IMR-90 (cell line): Measurements from ENCODE around the gene BAIAP2.

Experiments
- BHLHE40 ChIP-seq: fragments of 150-350 bp; IDR thresholded peaks from 2 replicates; pipeline ENCODE4 v1.6.1; 2016; ENCODE audit warnings: mild to moderate bottlenecking, low read depth, low read length
- CHD1 ChIP-seq: IDR thresholded peaks from 2 replicates; pipeline ENCODE4 v1.6.1; 2012; ENCODE audit warnings: low read depth, low read length, improper control_type of control experiment
- ELK1 ChIP-seq: fragments of 150-350 bp; IDR thresholded peaks from 2 replicates; pipeline ENCODE4 v1.6.1; 2016; ENCODE audit warnings: low read depth, mild to moderate bottlenecking, low read length, moderate library complexity, borderline replicate concordance
- FOS ChIP-seq: fragments of 150-350 bp; IDR thresholded peaks from 2 replicates; pipeline ENCODE4 v1.6.1; 2016; ENCODE audit warnings: low read depth, low read length
- MAFK ChIP-seq: IDR thresholded peaks from 2 replicates; pipeline ENCODE4 v1.6.1; 2012; ENCODE audit warnings: low read depth, low read length, improper control_type of control experiment
- MXI1 ChIP-seq: IDR thresholded peaks from 2 replicates; pipeline ENCODE4 v1.6.1; 2012; ENCODE audit warnings: low read depth, mild to moderate bottlenecking, low read length, moderate library complexity, borderline replicate concordance
- NFE2L2 ChIP-seq: fragments of 150-350 bp; IDR thresholded peaks from 2 replicates; pipeline ENCODE4 v1.6.1; 2016; ENCODE audit warnings: low read depth, mild to moderate bottlenecking, low read length
- POLR2A ChIP-seq: IDR thresholded peaks from 2 replicates; pipeline ENCODE4 v1.6.1; 2012; ENCODE audit warnings: mild to moderate bottlenecking, low read depth, low read length
- SMC3 ChIP-seq: fragments of 150-350 bp; IDR thresholded peaks from 2 replicates; pipeline ENCODE4 v1.6.1; 2016; ENCODE audit warnings: low read depth, mild to moderate bottlenecking, antibody characterized with exemption, low read length, moderate library complexity
- USF2 ChIP-seq: fragments of 150-350 bp; IDR thresholded peaks from 2 replicates; pipeline ENCODE4 v1.6.1; 2017; ENCODE audit warnings: mild to moderate bottlenecking, antibody characterized with exemption, low read length, low read depth
- TF ChIP-seq, protein P1 (sequence below): conservative IDR thresholded peaks from 2 replicates; pipeline ENCODE4 v1.5.1; 2012; ENCODE audit warnings: mild to moderate bottlenecking, low read depth, low read length, improper control_type of control experiment

GRCh38 chr17:81161536-81161935 lies 126.6 kb downstream of the BAIAP2 start:
- no peak for TF ChIP-seq MAFK
- TF ChIP-seq, protein P1, sequence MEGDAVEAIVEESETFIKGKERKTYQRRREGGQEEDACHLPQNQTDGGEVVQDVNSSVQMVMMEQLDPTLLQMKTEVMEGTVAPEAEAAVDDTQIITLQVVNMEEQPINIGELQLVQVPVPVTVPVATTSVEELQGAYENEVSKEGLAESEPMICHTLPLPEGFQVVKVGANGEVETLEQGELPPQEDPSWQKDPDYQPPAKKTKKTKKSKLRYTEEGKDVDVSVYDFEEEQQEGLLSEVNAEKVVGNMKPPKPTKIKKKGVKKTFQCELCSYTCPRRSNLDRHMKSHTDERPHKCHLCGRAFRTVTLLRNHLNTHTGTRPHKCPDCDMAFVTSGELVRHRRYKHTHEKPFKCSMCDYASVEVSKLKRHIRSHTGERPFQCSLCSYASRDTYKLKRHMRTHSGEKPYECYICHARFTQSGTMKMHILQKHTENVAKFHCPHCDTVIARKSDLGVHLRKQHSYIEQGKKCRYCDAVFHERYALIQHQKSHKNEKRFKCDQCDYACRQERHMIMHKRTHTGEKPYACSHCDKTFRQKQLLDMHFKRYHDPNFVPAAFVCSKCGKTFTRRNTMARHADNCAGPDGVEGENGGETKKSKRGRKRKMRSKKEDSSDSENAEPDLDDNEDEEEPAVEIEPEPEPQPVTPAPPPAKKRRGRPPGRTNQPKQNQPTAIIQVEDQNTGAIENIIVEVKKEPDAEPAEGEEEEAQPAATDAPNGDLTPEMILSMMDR = no peak
- no peak for TF ChIP-seq NFE2L2
- no peak for TF ChIP-seq POLR2A
- TF ChIP-seq MXI1 = no peak
- no peak for TF ChIP-seq USF2
- no peak for TF ChIP-seq CHD1
- TF ChIP-seq SMC3 = no peak
- TF ChIP-seq FOS = no peak
- no peak for TF ChIP-seq ELK1
- TF ChIP-seq BHLHE40 = no peak
